HT-29 (cell line): ENCODE data around the gene TIMP2. TPM values are rescaled to one million over a fixed set of nuclear protein-coding genes. Genes with fewer than 3 reads are reported as not detected.
"Not testable (repeated sequence)": the region's sequence is repeated elsewhere in the genome, so short reads cannot be mapped to it uniquely, and the experiment has no call there.

Experiments used
- DNase-seq: peaks from one replicate; pipeline ENCODE4 v3.0.0-alpha.2; 2015; ENCODE audit warnings: low spot score
- total RNA-seq: library from RNA; depleted of rRNA; stranded (reverse); fragments of >200 nt; shearing (Covaris generic); gene quantifications from 2 replicates; pipeline ENCODE4 v1.2.3, GENCODE V29; 2014

TIMP2 gene
- total RNA-seq, 1 experiment from 2014 or later, result 12.6 TPM

- no peak for DNase-seq
Measured at GRCh38 chr17:78956254-78956653, 31.1 kb upstream of the TIMP2 start.

GRCh38 chr17:78954684-78955083 is 29.5 kb upstream of the TIMP2 start:
- DNase-seq, result no peak

- no peak for DNase-seq
Measured at GRCh38 chr17:78953356-78954350, 28.5 kb upstream of the TIMP2 start.

GRCh38 chr17:78952706-78953105 is 27.5 kb upstream of the TIMP2 start:
- DNase-seq, result no peak

- no peak for DNase-seq
Measured at GRCh38 chr17:78951967-78952551, 26.9 kb upstream of the TIMP2 start.

GRCh38 chr17:78950870-78951269 is 25.7 kb upstream of the TIMP2 start:
- DNase-seq, result no peak

GRCh38 chr17:78947235-78948149 is 22.3 kb upstream of the TIMP2 start:
- no peak for DNase-seq

- DNase-seq, result no peak
Measured at GRCh38 chr17:78946631-78947030, 21.4 kb upstream of the TIMP2 start.

GRCh38 chr17:78946131-78946530 is 20.9 kb upstream of the TIMP2 start:
- no peak for DNase-seq

GRCh38 chr17:78945455-78945854 is 20.3 kb upstream of the TIMP2 start:
- DNase-seq, result not testable (repeated sequence)

GRCh38 chr17:78944956-78945355 is 19.8 kb upstream of the TIMP2 start:
- DNase-seq, result no peak

GRCh38 chr17:78944026-78944425 is 18.8 kb upstream of the TIMP2 start:
- DNase-seq, result no peak

- peak; percentile 51 for DNase-seq
Measured at GRCh38 chr17:78940708-78941107, 15.5 kb upstream of the TIMP2 start.

GRCh38 chr17:78940258-78940657 is 15.1 kb upstream of the TIMP2 start:
- DNase-seq, result no peak

GRCh38 chr17:78939615-78940014 is 14.4 kb upstream of the TIMP2 start:
- DNase-seq, result no peak

GRCh38 chr17:78937561-78937960 is 12.4 kb upstream of the TIMP2 start:
- no peak for DNase-seq

- no peak for DNase-seq
Measured at GRCh38 chr17:78935419-78936323, 10.5 kb upstream of the TIMP2 start.

GRCh38 chr17:78934681-78935418 is 9.7 kb upstream of the TIMP2 start:
- no peak for DNase-seq

- peak; percentile 66 for DNase-seq
Measured at GRCh38 chr17:78933959-78934568, 8.9 kb upstream of the TIMP2 start.
